ENCODE results near the gene EYA3.

EYA3 gene

GRCh38 chr1:27967106-27967883 is 121.1 kb downstream of the EYA3 start:
- DNase-seq, result no peak

GRCh38 chr1:27966402-27967105 is 121.9 kb downstream of the EYA3 start:
- no peak for DNase-seq

- no peak for DNase-seq
These were observed 125.0 kb downstream of the EYA3 start for GRCh38 chr1:27963393-27963792.

- no peak for DNase-seq
These were observed 126.7 kb downstream of the EYA3 start for GRCh38 chr1:27961646-27962221.

GRCh38 chr1:27960762-27961645 is 127.4 kb downstream of the EYA3 start:
- no peak for DNase-seq

- DNase-seq, result peak; percentile 86
These were observed 128.4 kb downstream of the EYA3 start, which contains the start of gene XKR8 for GRCh38 chr1:27959792-27960603. Gene XKR8, plus strand, starts transcription at chr1:27959973. Its CDS starts 97 bp downstream, at chr1:27960070.

- DNase-seq, result no peak
These were observed 129.9 kb downstream of the EYA3 start for GRCh38 chr1:27958513-27958912.

- DNase-seq, result no peak
These were observed 130.8 kb downstream of the EYA3 start for GRCh38 chr1:27957655-27958054.

GRCh38 chr1:27956761-27957160 is 131.6 kb downstream of the EYA3 start:
- no peak for DNase-seq

GRCh38 chr1:27955076-27955475 is 133.3 kb downstream of the EYA3 start:
- no peak for DNase-seq

GRCh38 chr1:27954186-27954585 is 134.2 kb downstream of the EYA3 start:
- no peak for DNase-seq

- DNase-seq, result no peak
These were observed 136.3 kb downstream of the EYA3 start for GRCh38 chr1:27952147-27952546.

- DNase-seq, result no peak
These were observed 137.0 kb downstream of the EYA3 start for GRCh38 chr1:27951396-27951795.

GRCh38 chr1:27949027-27949426 is 139.4 kb downstream of the EYA3 start:
- no peak for DNase-seq

GRCh38 chr1:27945020-27945419 is 143.4 kb downstream of the EYA3 start:
- DNase-seq, result no peak

- DNase-seq, result no peak
These were observed 146.5 kb downstream of the EYA3 start for GRCh38 chr1:27941671-27942540.

GRCh38 chr1:27940870-27941560 is 147.4 kb downstream of the EYA3 start:
- DNase-seq, result no peak

- peak; percentile 77 for DNase-seq
These were observed 148.1 kb downstream of the EYA3 start for GRCh38 chr1:27940297-27940696.

GRCh38 chr1:27938488-27938887 is 149.9 kb downstream of the EYA3 start:
- no peak for DNase-seq

GRCh38 chr1:27937524-27937836 is 150.9 kb downstream of the EYA3 start:
- no peak for DNase-seq

- no peak for DNase-seq
These were observed 152.0 kb downstream of the EYA3 start for GRCh38 chr1:27936370-27936769.
